K562 (cell line): Measurements from ENCODE around the gene KPTN.

ENCODE experiments used
- CEBPG ChIP-seq, 3 experiments: fragments of 200-800 bp in 1 of 3; sonication (Bioruptor generic) in 1 of 3; sonication (generic) in 1 of 3; formaldehyde crosslinking in 1 of 3; IDR thresholded peaks in 2 of 3; conservative IDR thresholded peaks in 1 of 3; 2 replicates each; pipeline versions ENCODE4 v1.6.1 to v1.8.0; 2016 to 2022; ENCODE audit warnings: missing compliant biosample characterization in 2 of 3, missing genetic modification characterization in 2 of 3, mild to moderate bottlenecking in 1 of 3, missing genetic modification reagents in 1 of 3
- TF ChIP-seq, protein P1 (sequence below): fragments of 200-800 bp; sonication (Bioruptor generic); IDR thresholded peaks from 2 replicates; pipeline ENCODE4 v1.6.1; 2017; ENCODE audit warnings: missing genetic modification characterization, missing compliant biosample characterization

DNA sequence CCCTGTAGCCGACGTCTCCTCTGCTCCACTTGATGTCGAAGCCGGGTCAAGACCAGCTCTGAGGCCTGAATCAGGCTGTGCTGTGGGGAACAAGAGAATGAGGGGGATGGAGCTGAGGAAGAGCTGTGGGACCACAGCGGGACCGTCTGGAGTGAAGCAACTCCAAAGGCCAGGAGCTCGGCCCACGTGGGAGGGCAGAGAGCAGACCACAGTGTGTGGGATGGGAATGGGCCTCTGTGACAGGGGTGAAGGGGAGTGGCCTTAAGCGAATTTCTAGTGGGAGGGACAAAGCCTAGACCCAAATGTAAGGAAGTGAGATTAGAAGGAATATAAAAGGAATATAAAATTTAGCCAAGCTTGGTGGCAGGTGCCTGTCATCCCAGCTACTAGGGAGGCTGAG is 8.6 kb downstream of the KPTN start:
- TF ChIP-seq CEBPG (CRISPR knock-in tag; IDR thresholded peaks at IDR 0.05) (no peak), CEBPG (tag; conservative IDR thresholded peaks at IDR 0.05 in 1 of 2, IDR thresholded peaks at IDR 0.05 in 1 of 2) (no peak)
- TF ChIP-seq, protein P1, sequence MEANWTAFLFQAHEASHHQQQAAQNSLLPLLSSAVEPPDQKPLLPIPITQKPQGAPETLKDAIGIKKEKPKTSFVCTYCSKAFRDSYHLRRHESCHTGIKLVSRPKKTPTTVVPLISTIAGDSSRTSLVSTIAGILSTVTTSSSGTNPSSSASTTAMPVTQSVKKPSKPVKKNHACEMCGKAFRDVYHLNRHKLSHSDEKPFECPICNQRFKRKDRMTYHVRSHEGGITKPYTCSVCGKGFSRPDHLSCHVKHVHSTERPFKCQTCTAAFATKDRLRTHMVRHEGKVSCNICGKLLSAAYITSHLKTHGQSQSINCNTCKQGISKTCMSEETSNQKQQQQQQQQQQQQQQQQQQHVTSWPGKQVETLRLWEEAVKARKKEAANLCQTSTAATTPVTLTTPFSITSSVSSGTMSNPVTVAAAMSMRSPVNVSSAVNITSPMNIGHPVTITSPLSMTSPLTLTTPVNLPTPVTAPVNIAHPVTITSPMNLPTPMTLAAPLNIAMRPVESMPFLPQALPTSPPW (CRISPR knock-in tag) = no peak
